Measurements from ENCODE around the gene ABCA4.

ABCA4 gene

GRCh38 chr1:94032637-94033036, 88.3 kb downstream of the ABCA4 start:
- no peak overlapping the region for H2AFZ ChIP-seq (ENCODE audit: low read length)
- no peaks in the 10 kb centered on the region for H3K9me2 ChIP-seq (replicated peaks; ENCODE audit: insufficient read depth, low read length)
- H3K9ac ChIP-seq (ENCODE audit: low read length) = no peak overlapping the region
- H3F3A ChIP-seq (ENCODE audit: insufficient read depth, low read length) = no peaks in the 10 kb centered on the region
- no peaks in the 10 kb centered on the region for H3K36me3 ChIP-seq (replicated peaks; ENCODE audit: insufficient read depth, low read length)
- H4K20me1 ChIP-seq (ENCODE audit: insufficient read depth, low read length) = no peaks in the 10 kb centered on the region
- H3K9me3 ChIP-seq (replicated peaks; ENCODE audit: insufficient read depth, low read length) = no peaks in the 10 kb centered on the region
- no peak for DNase-seq
- TF ChIP-seq EZH2phosphoT487 (IDR thresholded peaks at IDR 0.05; ENCODE audit: low read length) = no peak
- no peak for TF ChIP-seq CTCF (IDR thresholded peaks at IDR 0.05; ENCODE audit: low read length)
- TF ChIP-seq EZH2 (optimal IDR thresholded peaks at IDR 0.05; ENCODE audit: low read depth, low read length) = no peak
- H3K27ac ChIP-seq (ENCODE audit: low read length) = no peak overlapping the region
- H3K4me3 ChIP-seq (ENCODE audit: low read length) = no peak overlapping the region
- no peaks in the 10 kb centered on the region for H3K4me1 ChIP-seq (ENCODE audit: low read length)
- H3K79me2 ChIP-seq (ENCODE audit: low read length) = no peaks in the 10 kb centered on the region
- H3K27me3 ChIP-seq (replicated peaks; ENCODE audit: insufficient read depth, low read length) = no peaks in the 10 kb centered on the region
- H3K4me2 ChIP-seq (ENCODE audit: low read depth, low read length) = no peak overlapping the region

- no peaks in the 10 kb centered on the region for H4K20me1 ChIP-seq (ENCODE audit: insufficient read depth, low read length)
- no peaks in the 10 kb centered on the region for H3K79me2 ChIP-seq (ENCODE audit: low read length)
- DNase-seq = no peak
Measured at GRCh38 chr1:94031591-94031990, 89.4 kb downstream of the ABCA4 start.

GRCh38 chr1:94031154-94031553, 89.8 kb downstream of the ABCA4 start:
- no peaks in the 10 kb centered on the region for H3F3A ChIP-seq (ENCODE audit: insufficient read depth, low read length)
- H3K9me2 ChIP-seq (replicated peaks; ENCODE audit: insufficient read depth, low read length) = no peaks in the 10 kb centered on the region
- H3K4me1 ChIP-seq (ENCODE audit: low read length) = no peaks in the 10 kb centered on the region

More at GRCh38 chr1:94031591-94031990, 89.4 kb downstream of the ABCA4 start:
- H3K9ac ChIP-seq (ENCODE audit: low read length) = no peak overlapping the region
- no peaks in the 10 kb centered on the region for H3K9me3 ChIP-seq (replicated peaks; ENCODE audit: insufficient read depth, low read length)
- no peaks in the 10 kb centered on the region for H3K9me2 ChIP-seq (replicated peaks; ENCODE audit: insufficient read depth, low read length)
- H3K4me1 ChIP-seq (ENCODE audit: low read length) = no peaks in the 10 kb centered on the region
- no peaks in the 10 kb centered on the region for H3F3A ChIP-seq (ENCODE audit: insufficient read depth, low read length)
- TF ChIP-seq EZH2phosphoT487 (IDR thresholded peaks at IDR 0.05; ENCODE audit: low read length) = no peak
- TF ChIP-seq CTCF (IDR thresholded peaks at IDR 0.05; ENCODE audit: low read length) = no peak
- TF ChIP-seq EZH2 (optimal IDR thresholded peaks at IDR 0.05; ENCODE audit: low read depth, low read length) = no peak
- no peak overlapping the region for H2AFZ ChIP-seq (ENCODE audit: low read length)
- H3K4me2 ChIP-seq (ENCODE audit: low read depth, low read length) = no peak overlapping the region
- no peaks in the 10 kb centered on the region for H3K36me3 ChIP-seq (replicated peaks; ENCODE audit: insufficient read depth, low read length)
- no peaks in the 10 kb centered on the region for H3K27me3 ChIP-seq (replicated peaks; ENCODE audit: insufficient read depth, low read length)
- H3K27ac ChIP-seq (ENCODE audit: low read length) = no peak overlapping the region
- no peak overlapping the region for H3K4me3 ChIP-seq (ENCODE audit: low read length)

More at GRCh38 chr1:94031154-94031553, 89.8 kb downstream of the ABCA4 start:
- Histone ChIP-seq H3K9me3 (replicated peaks; ENCODE audit: insufficient read depth, low read length) (no peaks in the 10 kb centered on the region), H3K27me3 (replicated peaks; ENCODE audit: insufficient read depth, low read length) (no peaks in the 10 kb centered on the region), H3K4me2 (ENCODE audit: low read depth, low read length) (no peak overlapping the region), H2AFZ (ENCODE audit: low read length) (no peak overlapping the region), H3K27ac (ENCODE audit: low read length) (no peak overlapping the region), H3K4me3 (ENCODE audit: low read length) (no peak overlapping the region), H3K79me2 (ENCODE audit: low read length) (no peaks in the 10 kb centered on the region), H3K9ac (ENCODE audit: low read length) (no peak overlapping the region), H4K20me1 (ENCODE audit: insufficient read depth, low read length) (no peaks in the 10 kb centered on the region), H3K36me3 (replicated peaks; ENCODE audit: insufficient read depth, low read length) (no peaks in the 10 kb centered on the region)
- DNase-seq = no peak
- TF ChIP-seq EZH2 (optimal IDR thresholded peaks at IDR 0.05; ENCODE audit: low read depth, low read length) (no peak), CTCF (IDR thresholded peaks at IDR 0.05; ENCODE audit: low read length) (no peak), EZH2phosphoT487 (IDR thresholded peaks at IDR 0.05; ENCODE audit: low read length) (no peak)
